ENCODE data around the gene TRIM3.

- TF ChIP-seq, protein P1, sequence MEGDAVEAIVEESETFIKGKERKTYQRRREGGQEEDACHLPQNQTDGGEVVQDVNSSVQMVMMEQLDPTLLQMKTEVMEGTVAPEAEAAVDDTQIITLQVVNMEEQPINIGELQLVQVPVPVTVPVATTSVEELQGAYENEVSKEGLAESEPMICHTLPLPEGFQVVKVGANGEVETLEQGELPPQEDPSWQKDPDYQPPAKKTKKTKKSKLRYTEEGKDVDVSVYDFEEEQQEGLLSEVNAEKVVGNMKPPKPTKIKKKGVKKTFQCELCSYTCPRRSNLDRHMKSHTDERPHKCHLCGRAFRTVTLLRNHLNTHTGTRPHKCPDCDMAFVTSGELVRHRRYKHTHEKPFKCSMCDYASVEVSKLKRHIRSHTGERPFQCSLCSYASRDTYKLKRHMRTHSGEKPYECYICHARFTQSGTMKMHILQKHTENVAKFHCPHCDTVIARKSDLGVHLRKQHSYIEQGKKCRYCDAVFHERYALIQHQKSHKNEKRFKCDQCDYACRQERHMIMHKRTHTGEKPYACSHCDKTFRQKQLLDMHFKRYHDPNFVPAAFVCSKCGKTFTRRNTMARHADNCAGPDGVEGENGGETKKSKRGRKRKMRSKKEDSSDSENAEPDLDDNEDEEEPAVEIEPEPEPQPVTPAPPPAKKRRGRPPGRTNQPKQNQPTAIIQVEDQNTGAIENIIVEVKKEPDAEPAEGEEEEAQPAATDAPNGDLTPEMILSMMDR (IDR thresholded peaks at IDR 0.05): peak; percentile 64 to 80 (median 73)
- no peak for TF ChIP-seq POLR2A (IDR thresholded peaks at IDR 0.05)
These were observed 30.3 kb downstream of the TRIM3 start for GRCh38 chr11:6443269-6444003.
